ENCODE results near the gene CPZ.
"Not testable (repeated sequence)": the region's sequence is repeated elsewhere in the genome, so short reads cannot be mapped to it uniquely, and the experiment has no call there.

CPZ gene

GRCh38 chr4:8560265-8561047 is 32.1 kb upstream of the CPZ start:
- TF ChIP-seq GATA1 (IDR thresholded peaks at IDR 0.05; ENCODE audit: low read depth, low read length) (no peak), POLR2A (IDR thresholded peaks at IDR 0.05; ENCODE audit: low read length) (no peak)
- DNase-seq, result no peak

- DNase-seq, result no peak
- TF ChIP-seq POLR2A (IDR thresholded peaks at IDR 0.05; ENCODE audit: low read length) (no peak), GATA1 (IDR thresholded peaks at IDR 0.05; ENCODE audit: low read depth, low read length) (no peak)
These were observed 28.0 kb upstream of the CPZ start for GRCh38 chr4:8564595-8564994.

GRCh38 chr4:8568068-8568668 is 24.4 kb upstream of the CPZ start:
- DNase-seq, result no peak
- TF ChIP-seq GATA1 (IDR thresholded peaks at IDR 0.05; ENCODE audit: low read depth, low read length) (no peak), POLR2A (IDR thresholded peaks at IDR 0.05; ENCODE audit: low read length) (no peak)

- no peak for DNase-seq
- no peak for TF ChIP-seq GATA1 (IDR thresholded peaks at IDR 0.05; ENCODE audit: low read depth, low read length)
- no peak for TF ChIP-seq POLR2A (IDR thresholded peaks at IDR 0.05; ENCODE audit: low read length)
These were observed 22.4 kb upstream of the CPZ start for GRCh38 chr4:8570201-8570600.

- TF ChIP-seq POLR2A (IDR thresholded peaks at IDR 0.05; ENCODE audit: low read length) (no peak), GATA1 (IDR thresholded peaks at IDR 0.05; ENCODE audit: low read depth, low read length) (no peak)
- no peak for DNase-seq
These were observed 20.6 kb upstream of the CPZ start for GRCh38 chr4:8571702-8572685.

GRCh38 chr4:8573266-8573665 is 19.3 kb upstream of the CPZ start:
- no peak for DNase-seq
- TF ChIP-seq GATA1 (IDR thresholded peaks at IDR 0.05; ENCODE audit: low read depth, low read length), result no peak
- no peak for TF ChIP-seq POLR2A (IDR thresholded peaks at IDR 0.05; ENCODE audit: low read length)

DNA sequence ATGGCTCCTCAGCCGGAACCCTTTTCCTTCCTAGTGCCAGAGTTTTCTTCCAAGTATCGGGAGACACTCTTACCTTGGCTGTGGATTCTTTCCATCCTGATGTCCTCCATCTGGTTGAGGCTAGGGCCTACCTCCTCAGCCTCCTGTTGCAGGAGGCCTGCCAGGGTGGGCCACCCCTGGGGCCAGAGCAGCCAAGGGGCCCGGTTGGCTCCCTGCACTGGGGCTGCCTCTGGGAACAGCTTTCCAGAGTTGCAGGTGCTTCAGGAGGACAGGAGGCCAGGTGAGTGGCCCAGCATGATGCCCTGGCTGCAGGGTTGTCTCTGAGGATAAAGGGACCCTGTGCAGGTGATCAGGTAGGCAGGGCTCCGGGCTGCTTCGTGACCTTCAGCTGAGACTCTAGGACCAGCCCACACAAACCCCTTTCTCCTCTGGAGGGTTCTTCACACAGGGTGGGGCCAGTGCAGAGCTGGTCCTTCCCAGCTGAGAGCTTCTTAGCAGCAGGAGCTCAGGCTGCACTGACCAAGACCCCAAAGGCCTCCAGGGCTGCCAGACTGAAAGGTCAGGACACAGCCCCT is 17.7 kb upstream of the CPZ start:
- TF ChIP-seq GATA1 (IDR thresholded peaks at IDR 0.05; ENCODE audit: low read depth, low read length) (no peak), POLR2A (IDR thresholded peaks at IDR 0.05; ENCODE audit: low read length) (no peak)
- no peak for DNase-seq

- DNase-seq, result no peak
- TF ChIP-seq GATA1 (IDR thresholded peaks at IDR 0.05; ENCODE audit: low read depth, low read length), result no peak
- no peak for TF ChIP-seq POLR2A (IDR thresholded peaks at IDR 0.05; ENCODE audit: low read length)
These were observed 17.1 kb upstream of the CPZ start for GRCh38 chr4:8575457-8575856.

DNA sequence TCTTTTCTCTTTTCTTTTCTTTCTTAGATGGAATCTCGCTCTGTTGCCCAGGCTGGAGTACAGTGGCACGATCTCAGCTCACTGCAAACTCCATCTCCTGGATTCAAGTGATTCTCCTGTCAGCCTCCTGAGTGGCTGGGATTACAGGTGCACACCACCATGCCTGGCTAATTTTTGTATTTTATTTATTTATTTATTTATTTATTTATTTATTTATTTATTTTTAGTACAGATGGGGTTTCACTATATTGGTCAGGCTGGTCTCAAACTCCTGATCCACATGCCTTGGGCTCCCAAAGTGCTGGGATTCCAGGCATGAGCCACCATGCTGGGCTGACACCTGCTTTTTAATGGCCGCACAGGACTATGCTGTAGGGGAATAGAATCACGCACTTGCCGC is 16.0 kb upstream of the CPZ start:
- not testable (repeated sequence) for DNase-seq

GRCh38 chr4:8577046-8577445 is 15.5 kb upstream of the CPZ start:
- no peak for TF ChIP-seq GATA1 (IDR thresholded peaks at IDR 0.05; ENCODE audit: low read depth, low read length)
- no peak for TF ChIP-seq POLR2A (IDR thresholded peaks at IDR 0.05; ENCODE audit: low read length)

DNA sequence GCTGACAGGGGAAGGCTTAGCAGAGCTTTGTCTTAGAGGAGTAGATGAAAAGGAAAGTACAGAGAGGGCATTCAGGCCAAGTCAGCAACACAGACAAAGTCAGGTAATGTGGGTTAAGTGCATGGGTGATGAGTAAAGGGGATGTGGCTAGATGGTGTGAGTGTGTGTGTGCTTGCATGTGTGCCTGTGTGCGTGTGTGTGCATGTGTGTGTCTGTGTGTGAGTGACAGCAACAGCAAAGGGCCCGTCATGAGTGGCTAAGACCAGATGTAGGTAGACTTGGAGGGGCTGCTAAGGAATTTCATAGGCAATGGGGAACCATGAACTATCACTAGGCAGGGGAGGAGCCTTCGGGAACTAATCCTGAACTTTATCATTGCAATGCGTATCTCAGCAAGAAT is 14.6 kb upstream of the CPZ start:
- no peak for DNase-seq
- no peak for TF ChIP-seq POLR2A (IDR thresholded peaks at IDR 0.05; ENCODE audit: low read length)
- no peak for TF ChIP-seq GATA1 (IDR thresholded peaks at IDR 0.05; ENCODE audit: low read depth, low read length)

More at GRCh38 chr4:8577046-8577445, 15.5 kb upstream of the CPZ start:
- no peak for DNase-seq

- TF ChIP-seq GATA1 (IDR thresholded peaks at IDR 0.05; ENCODE audit: low read depth, low read length), result no peak
- no peak for TF ChIP-seq POLR2A (IDR thresholded peaks at IDR 0.05; ENCODE audit: low read length)
These were observed 13.8 kb upstream of the CPZ start for GRCh38 chr4:8578717-8579116.

GRCh38 chr4:8579526-8580320 is 12.8 kb upstream of the CPZ start:
- DNase-seq, result no peak
- no peak for TF ChIP-seq POLR2A (IDR thresholded peaks at IDR 0.05; ENCODE audit: low read length)

More at GRCh38 chr4:8578717-8579116, 13.8 kb upstream of the CPZ start:
- DNase-seq, result no peak
